Measurements from ENCODE around the gene PRRC2B.

PRRC2B gene

DNA sequence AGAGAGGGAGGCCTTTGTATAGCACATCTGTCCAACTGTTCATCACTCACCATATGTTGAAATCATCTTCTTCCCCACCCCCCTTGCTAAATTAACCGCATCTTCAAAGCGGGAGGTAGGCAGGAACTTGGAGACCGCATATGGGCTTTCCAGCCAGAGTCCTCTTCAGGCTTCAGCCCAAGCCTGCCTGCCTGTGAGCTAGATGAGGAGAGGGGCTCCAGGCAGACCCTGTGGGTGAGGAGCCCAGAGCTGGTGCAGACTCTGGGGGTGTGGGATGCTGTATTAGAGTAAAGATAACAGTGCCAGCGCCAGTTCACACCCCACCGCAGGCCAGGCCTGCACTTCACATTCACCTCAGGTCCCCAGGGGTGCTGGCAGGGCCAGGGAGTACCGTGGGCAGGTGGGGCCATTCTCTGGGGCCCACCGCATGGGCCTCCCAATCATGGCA is 16.2 kb downstream of the PRRC2B start:
- DNase-seq = no peak

DNA sequence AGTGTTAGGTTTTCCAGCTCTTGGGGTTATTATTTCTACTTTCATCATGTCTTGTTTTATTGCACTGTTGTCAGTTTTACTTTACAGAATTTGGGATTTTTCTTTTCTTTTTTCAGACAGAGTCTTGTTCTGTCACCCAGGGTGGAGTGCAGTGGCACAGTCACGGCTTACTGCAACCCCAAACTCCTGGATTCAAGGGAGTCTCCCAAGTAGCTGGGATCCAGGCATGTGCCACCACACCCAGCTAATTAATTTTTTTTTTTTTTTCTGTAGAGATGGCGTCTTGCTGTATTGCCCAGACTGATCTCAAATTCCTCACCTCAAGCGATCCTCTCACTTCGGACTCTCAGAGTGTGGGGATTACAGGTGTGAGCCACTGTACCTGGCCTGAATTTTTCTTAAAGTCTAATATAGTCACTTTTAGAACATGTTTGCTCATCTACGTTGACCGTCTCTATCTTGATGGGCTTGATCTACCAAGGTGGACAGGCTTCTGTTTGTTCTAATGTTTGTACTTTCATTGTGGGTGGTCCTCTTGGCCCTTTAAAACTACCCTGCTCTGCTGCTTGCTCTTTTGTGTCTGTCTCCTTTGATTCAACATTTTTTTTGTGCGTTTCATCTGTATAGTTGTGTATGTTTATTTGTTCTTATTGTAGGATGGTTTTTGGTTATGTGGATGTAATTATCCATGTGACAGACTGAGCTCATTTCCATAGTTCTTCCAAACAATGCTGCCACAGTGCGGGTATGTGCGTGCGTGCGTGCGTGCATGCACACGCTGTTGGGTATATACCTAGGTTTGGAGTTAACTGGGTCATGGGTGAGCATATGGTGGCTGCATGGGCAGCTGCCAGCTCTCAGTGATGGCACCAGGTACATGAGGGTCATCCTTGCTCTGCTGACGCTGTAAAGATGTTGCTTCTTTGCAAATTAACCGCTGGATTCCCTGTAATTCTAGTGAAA is 18.1 kb downstream of the PRRC2B start:
- DNase-seq = no peak

DNA sequence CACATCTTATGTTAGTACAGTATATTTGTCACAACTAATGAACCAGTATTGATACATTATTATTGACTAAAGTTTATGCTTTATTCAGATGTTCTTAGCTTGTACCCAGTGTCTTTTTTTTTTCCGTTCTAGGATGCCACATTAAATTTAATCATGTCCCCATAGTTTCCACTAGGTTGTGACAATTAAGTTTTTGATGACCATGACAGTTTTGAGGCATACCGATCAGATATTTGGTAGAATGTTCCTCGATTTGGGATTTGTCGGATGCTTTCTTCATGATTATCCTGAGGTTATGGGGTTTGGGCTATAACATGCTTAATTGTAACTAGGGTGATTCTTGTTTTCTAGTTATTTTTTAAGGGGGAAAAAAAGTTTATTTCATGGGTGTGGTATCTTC is 22.6 kb downstream of the PRRC2B start:
- DNase-seq = no peak

DNA sequence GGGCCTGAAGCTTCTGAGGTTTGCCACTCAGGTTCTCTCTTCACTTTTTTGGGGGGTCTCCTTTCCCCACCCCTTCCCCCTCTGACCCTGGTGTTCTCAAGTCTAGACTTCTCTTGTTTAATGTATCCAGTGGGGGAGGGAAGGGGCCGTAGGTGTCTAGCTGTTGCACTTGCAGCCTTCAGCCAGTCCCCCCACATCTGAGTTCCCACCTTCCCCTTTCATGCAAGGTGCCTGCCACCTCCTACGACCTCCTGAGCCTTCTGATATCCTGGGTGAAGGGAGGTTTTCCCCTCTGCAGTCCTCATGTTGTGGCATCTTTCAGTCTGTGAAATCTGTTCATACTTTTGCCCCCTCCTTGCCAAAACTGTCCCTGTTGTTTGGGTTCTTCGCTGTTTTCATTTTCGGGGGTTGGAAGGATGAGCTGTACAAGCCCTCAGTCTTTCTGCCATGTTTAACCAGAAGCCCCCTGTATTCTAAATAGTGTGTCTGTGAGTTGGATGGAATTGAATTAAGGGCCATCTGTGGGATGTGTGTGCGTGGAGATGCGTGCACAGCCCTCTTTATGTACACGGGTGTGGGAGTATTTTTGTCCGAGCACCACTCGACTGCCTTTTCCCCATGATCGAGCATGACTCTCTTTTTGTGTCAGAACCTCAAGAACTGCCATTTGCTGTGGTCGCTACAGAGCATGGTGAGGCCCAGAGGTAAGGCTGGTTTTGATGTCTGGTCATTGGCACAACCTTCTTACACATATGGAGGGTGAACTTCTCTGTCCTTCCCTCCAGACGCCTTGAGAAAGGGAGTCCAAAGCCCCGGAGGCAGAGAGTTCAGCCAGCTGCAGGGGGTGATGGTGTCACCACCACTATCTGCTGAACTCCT is 23.6 kb downstream of the PRRC2B start:
- DNase-seq = no peak

DNA sequence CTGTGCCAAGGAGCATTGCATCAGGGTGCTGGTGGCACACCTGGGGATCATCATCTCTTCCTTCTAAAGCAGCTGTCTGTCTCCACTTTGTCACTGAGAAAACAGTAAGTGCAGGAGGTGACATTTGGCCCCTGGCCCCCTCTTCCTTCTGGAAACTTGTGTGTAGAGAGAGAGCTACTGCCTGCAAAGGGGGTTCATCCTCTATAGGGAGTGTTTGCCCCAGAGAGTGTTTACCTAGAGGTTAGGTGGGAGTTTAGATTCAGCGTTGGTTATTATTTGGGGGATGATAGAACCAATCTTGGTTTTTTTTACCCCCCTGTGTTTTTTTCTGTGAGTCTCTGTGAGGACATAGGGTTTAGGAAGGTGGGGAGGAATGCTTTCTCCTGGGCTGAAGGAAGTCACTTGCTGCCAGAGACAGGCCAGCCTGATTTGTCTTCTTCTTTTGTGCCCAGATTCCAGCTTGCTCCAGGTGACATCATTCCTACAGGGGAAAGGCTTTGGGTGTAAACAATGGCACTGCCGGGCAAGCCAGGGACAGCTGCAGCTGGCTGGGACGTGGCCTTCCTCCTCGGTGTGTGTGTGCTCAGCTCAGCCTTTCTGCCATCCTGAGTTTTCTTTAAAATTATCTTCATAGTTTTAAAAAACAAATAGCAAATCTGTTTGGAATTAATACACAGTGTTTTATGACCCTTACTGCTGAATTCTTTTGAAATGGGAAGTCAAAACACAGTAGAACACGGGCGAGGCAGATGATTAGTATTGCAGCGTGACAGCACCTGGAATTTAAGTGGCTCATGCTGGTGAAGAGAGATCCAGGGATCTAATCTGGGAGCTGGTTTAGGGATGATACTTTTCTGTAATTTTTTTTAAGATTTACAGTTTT is 24.5 kb downstream of the PRRC2B start:
- DNase-seq = no peak

DNA sequence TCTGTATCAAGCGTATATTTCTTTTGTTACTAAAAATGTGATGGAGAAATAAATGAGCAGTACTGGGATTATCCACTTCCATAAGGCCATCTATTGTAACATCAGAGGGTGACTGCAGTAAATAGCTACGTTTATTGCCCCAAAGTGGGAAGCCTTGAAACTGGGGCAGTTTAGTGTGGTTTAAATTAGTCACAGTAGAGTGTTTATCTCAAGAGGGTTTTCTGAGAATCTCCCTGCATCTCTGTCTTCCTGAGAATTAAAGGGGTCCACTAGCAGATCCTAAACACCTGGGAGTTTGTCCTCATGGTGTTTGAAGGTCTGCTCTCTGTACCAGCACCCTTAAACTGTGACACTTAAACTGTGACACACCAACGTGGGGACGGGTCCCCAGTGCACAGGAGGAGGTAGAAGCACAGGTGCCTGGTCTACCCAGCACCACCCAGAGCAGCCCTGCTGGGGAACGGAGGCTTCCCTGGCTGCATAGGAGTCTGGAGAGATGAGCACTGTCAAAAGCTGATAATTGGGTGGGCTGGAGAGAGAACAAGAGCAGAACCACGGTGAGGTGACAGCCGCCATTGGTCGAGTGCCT is 25.2 kb downstream of the PRRC2B start:
- DNase-seq = no peak

DNA sequence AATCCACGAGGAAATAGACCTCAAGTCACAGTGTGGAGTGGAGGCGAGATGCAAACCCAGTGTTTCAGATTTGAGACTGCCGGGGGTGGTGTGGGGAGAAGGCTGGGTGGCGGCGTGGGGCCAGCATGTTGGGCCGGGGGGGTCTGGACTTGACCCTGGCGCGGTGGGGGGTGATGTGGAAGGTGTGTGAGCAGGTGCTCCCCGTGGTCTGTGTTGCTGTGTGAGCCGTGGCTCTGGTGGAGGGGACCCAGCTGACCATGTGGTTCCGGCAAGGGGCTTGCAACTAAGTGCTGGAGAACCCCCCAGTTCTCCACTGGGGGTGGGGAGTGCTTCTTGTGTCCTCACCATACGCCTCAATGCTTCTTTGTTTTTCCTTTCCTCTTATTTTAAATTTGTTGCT is 25.8 kb downstream of the PRRC2B start:
- DNase-seq = no peak

DNA sequence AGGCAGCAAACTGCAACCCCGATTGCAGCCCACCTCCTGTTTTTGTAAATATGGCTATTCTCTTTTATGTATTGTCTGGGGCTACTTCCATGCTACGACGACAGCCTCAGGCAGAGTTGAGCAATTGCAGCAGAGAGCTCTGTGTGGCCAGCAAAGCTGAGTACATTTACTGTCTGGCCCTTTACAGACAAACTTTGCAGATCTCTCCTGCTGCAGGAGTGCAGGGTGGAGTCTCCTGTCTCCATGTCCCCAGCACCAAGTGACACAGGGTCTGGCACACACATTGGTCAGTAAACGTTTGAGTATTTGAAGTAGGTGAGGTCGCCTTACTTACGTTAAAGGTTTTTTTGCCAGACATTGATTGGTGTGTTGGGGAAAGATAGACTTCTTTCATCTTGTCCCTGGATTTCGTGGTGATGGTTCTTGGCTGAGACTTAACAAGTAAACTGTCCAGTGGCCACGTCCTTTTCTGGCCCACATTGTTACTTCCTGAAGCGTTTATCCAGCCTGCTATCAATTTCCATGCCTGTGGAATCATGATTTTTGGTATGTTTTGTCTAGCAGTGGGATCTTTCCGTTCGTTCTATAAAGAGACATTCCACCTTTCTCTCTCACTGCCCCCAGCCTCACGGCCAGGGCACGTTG is 27.2 kb downstream of the PRRC2B start:
- no peak for DNase-seq

DNA sequence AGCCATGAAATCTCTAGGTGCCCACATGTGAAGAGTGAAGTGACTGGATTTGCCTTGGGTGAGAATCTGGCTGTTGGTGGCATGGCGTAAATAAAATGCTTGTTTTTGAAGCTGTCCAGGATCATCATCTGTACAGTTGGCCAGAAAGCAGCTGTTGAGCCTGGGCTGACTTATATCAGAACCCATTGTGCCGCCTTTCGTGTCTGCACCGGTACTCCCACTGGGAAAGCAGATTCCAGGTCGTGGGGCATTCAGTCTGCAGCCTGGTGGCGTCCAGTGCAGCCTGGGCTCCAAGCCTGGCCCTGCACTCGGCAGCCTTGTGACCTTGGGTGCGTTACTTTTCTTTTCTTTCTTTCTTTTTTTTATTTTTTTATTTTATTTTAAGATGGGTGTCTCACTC is 27.8 kb downstream of the PRRC2B start:
- DNase-seq = no peak

DNA sequence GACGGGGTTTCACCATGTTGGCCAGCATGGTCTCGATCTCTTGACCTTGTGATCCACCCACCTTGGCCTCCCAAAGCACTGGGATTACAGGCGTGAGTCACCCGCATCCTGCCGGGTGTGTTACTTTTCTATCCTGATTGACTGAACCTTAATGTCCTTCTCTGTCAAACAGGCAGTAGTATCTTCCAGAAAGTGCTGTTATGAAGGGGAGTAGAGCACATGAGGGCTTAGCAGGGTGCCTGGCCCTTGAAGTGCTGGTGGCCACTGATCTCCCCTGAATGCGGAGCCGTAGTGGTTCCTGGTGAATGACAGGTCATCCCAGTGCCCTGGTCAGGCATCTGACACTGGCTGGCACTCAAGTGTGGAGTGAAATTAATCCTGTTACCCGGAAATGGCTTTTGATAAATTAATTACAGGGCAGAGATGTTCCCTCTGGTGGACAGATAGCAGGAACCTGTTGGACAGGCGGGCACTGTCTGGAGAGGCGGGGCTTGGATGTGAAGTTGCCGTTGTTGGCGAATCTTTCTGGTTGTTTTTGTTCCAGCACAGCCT is 28.4 kb downstream of the PRRC2B start:
- no peak for DNase-seq

DNA sequence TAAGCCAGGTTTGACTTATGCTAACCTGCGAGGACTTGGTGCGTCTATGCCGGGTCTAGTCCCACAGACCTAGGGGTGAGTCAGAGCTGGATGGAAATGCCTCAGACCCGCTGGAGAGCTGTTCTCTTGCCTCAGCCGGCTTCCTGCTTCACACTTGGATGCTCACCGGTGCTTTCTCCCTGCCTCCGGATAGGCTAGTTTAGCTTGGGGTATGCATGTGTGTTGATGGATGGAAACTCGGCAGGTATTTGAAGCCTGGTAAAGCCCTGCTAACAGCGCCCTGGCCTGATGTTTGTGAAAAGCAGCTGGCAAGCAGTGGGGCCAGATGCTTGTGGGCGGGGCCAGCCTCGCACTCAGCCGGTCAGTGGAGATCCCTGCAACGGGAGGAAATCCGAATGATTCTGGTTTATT is 29.3 kb downstream of the PRRC2B start:
- DNase-seq = peak; percentile 68

DNA sequence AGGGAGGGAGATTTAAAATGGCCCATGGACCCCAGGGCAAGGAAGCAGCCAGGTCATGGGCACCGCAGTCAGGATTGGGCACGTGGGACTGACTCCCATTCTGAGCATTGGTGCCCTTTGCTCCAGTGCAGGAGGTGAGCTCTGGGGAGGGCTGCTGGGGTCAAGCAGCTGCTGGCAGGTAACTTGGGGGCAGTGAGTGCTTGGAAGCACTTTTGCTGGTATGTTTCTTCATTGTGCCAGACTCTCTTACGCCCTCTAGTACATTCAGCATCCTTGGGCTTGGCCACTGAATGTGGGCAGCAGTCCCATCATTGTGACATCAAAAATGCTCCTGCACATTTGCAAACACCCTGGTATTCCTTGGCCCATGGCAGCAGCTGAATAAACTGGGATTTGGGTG is 32.7 kb downstream of the PRRC2B start:
- no peak for DNase-seq

DNA sequence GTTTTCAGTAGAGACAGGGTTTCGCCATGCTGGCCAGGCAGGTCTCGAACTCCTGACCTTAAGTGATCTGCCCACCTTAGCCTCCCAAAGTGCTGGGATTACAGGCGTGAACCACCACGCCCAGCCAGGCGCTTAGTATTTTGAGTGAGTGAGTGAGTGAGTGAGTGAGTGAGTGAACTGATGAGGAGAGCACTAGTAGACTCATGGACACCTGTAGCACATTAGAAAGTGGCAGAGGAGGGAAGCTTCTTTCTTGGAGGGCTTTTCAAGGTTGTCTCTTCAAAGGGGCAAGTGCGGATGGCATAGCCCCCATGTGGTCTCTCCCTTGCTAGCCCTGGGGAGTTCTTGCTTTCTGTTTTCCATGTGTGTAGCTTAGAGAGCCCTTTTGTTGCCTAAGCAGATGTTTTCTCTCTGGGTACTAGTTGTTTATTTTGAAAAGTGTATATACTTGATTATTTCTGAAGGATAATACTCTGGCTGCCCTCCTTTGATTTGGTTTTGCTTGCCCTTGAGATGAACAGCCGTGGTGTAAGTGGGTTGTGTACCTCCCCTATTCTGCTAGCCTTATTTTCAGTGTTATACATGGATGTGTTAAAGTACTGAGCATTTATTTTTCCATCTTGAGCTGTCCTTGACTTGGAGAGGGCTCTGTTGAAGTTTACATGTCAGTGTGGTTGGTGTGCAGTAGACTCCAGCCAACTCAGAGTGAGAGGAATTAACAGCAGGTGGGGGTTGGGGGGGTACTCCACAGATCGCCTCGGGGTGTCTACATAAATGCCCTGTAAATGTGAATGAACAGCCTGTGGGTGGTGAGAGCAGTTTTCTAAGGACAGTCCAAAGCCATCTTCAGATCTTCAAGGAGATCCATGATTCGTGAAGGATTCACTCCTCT is 35.5 kb downstream of the PRRC2B start:
- no peak for DNase-seq

DNA sequence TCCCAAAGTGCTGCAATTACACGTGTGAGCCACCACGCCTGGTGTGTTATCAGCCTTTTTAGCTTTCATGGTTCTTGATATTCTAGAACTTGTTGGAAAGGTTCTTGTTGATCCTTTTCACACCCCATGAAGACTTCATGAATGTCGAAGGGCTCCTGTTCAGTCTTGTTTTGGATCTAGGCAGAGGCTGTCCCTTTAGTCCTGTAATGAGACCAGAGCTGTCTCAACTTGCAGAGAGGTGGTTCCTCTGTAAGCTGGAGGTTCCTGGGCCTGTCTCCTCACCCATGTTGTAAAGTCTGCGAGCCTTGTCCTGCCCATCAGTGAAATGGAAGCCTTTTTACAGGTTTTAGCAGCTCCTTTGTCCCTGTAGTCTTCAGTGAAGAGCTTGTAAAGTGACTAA is 38.2 kb downstream of the PRRC2B start:
- no peak for DNase-seq

DNA sequence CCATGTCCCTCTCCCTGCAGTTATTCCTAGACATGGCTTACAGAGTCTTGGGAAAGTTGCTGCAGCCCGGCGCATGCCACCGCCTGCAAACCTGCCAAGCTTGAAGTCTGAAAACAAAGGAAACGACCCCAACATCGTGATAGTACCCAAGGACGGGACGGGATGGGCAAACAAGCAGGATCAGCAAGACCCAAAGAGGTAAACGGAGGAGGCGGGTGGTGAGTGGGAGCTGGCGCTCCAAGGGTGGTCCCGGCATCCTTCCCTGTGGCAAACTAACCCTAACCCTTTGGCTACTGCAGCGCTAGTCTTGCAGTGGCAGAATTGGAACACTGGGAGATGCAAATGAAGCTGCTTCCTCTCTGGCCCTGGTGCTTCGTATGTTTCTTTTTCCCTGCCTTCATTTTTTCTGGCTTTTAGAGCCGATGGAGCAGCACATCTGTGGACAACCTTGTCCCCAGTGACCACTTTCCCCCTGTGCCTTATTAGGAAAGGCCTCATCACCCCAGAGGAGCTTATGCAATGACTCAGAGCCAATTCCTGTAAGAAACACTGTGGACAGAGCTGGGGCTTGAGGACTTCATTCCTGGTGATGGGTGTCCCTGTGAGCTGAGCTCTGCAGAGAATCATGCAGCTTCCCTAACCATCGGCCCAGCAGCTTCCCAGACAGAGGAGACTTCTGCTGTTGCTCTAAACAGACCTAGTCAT is 38.9 kb downstream of the PRRC2B start:
- peak; percentile 83 for DNase-seq

DNA sequence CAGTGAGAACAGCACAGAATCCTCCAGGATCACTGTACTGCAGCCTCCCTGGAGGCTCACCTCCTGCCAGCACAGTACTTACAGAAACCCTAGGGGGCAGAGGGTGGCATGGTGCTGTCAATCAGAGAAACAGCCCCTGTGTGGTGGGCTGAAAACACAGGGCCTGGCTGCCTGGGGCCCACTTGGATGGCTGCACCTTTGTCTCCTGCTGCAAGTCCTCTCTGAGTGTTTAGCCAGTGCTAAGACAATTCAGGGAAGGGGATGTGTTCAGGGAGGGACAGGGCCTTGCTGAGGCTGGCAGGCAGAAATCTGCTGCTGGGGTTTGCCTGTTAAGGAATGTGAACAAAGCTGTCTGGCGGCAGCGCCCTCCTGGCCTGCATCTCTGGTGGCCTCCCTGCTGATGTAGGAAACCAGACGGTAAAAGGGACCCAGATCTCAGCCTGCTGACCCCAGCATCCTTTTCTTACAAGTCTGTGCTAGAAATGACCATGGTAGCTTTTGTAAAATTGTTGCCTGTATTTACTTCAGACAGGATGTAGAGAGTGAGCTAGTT is 39.5 kb downstream of the PRRC2B start:
- no peak for DNase-seq

DNA sequence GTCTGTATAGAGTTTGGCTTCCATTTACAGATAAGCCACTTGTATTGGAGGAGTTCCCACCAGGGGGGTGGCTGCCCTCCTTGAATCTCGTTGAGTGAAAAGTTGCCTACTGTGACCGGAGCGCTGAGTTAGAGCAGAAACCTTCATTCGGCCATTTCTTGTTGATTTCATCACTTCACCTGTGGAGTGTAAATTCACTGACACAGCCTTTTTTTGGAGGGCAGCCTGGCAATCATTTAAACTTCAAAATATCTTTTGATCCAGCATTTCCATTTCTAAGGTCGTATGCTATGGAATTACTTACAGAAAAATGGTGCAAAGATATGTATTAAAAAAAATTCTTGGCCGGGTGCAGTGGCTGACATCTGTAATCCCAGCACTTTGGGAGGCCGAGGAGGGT is 40.8 kb downstream of the PRRC2B start:
- no peak for DNase-seq

DNA sequence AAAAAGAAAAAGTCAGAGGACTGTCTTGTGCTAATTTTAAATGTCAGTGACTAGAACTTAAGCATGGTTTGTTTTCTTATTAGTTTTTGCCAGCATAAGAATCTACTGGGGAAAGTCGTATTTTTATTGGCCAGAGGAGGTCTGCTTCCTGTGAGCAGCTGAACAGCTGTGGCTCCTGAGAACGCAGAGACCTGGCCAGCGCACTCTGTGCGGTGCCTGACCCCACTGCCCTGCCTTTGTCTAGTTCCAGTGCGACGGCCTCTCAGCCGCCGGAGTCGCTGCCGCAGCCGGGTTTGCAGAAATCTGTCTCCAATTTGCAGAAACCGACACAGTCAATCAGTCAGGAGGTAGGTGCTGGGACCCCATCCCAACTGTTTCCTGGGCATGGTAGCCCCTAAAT is 42.5 kb downstream of the PRRC2B start:
- no peak for DNase-seq

DNA sequence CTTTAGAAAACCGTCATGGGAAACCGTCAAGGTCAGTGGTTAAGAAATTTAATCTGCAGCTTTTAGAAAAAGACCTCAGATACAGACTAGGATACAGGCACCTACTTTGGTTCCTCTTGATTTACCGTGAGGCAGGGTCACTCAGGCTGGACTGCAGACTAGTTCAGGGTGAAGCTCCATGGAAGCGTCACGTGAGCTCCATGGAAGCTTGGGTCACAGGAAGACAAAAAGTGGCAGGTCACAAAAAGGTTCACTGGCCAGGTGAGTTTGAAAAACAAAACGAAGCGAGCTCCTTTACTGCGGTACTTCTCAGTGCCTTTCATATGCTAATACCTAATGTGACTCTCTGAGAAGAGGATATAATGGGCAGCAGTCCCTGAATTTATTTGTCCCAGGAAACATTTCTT is 43.0 kb downstream of the PRRC2B start:
- no peak for DNase-seq
